DND-41 (cell line): ENCODE data around the gene LYZL2.
"Not testable (repeated sequence)": the region's sequence is repeated elsewhere in the genome, so short reads cannot be mapped to it uniquely, and the experiment has no call there.

ENCODE experiments used
- CTCF ChIP-seq: IDR thresholded peaks from 2 replicates; pipeline ENCODE4 v1.5.1; 2012; ENCODE audit warnings: borderline replicate concordance, low read length, moderate library complexity, mild to moderate bottlenecking; ENCODE audit not compliant: poor library complexity, severe bottlenecking; ENCODE audit errors: extremely low read depth
- EZH2 ChIP-seq: IDR thresholded peaks from 3 replicates; pipeline ENCODE4 v1.6.1; 2012; ENCODE audit warnings: borderline replicate concordance, low read depth, mild to moderate bottlenecking, moderate library complexity, low read length, inconsistent platforms; ENCODE audit not compliant: severe bottlenecking

- not testable (repeated sequence) for TF ChIP-seq CTCF, EZH2
Observed at GRCh38 chr10:30673262-30673661, 43.7 kb upstream of the LYZL2 start.
